ENCODE results near the gene CFAP90.

- no peak for TF ChIP-seq TAF1 (IDR thresholded peaks at IDR 0.05; ENCODE audit: low read depth, low read length)
- no peak for TF ChIP-seq CTCF (IDR thresholded peaks at IDR 0.05; ENCODE audit: control extremely low read depth in 1 of 3, insufficient read depth in 1 of 3, low read depth in 1 of 3, low read length in 3 of 3)
- TF ChIP-seq GABPA (IDR thresholded peaks at IDR 0.05; ENCODE audit: borderline replicate concordance, insufficient read depth, low read length): no peak
- no peak for TF ChIP-seq RFX5 (IDR thresholded peaks at IDR 0.05; ENCODE audit: borderline replicate concordance, low read depth, low read length)
- no peak for TF ChIP-seq EZH2 (IDR thresholded peaks at IDR 0.05; ENCODE audit: low read depth, low read length, severe bottlenecking)
- TF ChIP-seq CEBPB (IDR thresholded peaks at IDR 0.05; ENCODE audit: low read depth, low read length): no peak
Observed at GRCh38 chr5:7842531-7842930, 8.4 kb downstream of the CFAP90 start.
